CD4-positive, alpha-beta T cell (primary cell): ENCODE measurements around the gene KLK1. TPM values are rescaled to one million over a fixed set of nuclear protein-coding genes. Genes with fewer than 3 reads are reported as not detected.

Experiments used
- ATAC-seq: fragments of 200-7000 bp; cut with Tn5 transposase; one replicate; pipeline ENCODE4 v1.10.0; 2022; ENCODE audit warnings: mild to moderate bottlenecking; ENCODE audit not compliant: poor library complexity
- CTCF ChIA-PET: fragments of 350-600 bp; sonication (Branson Sonifier 250); formaldehyde crosslinking; loops from one replicate; lab custom pipeline; 2021; ENCODE audit warnings: antibody characterized with exemption, inconsistent platforms; lab: Charles Lee
- POLR2A ChIA-PET: fragments of 350-600 bp; sonication (Branson Sonifier 250); formaldehyde crosslinking; loops from one replicate; lab custom pipeline; 2021; ENCODE audit warnings: antibody characterized with exemption, inconsistent platforms; lab: Charles Lee
- DNase-seq, 14 experiments: peaks; one replicate each; pipeline ENCODE4 v3.0.0-alpha.2; 2013 to 2020; ENCODE audit warnings: mixed read lengths in 2 of 14
- H3K27ac ChIP-seq, 2 donors: one replicate each; pipeline versions ENCODE4 v1.5.1 to v1.7.0; 2013; ENCODE audit warnings: low read length in 2 of 2, low read depth in 1 of 2, mild to moderate bottlenecking in 1 of 2
- H3K27me3 ChIP-seq, 2 experiments: 1 replicate in 1 of 2; 2 replicates in 1 of 2; pipeline versions ENCODE4 v1.6.1 to v1.7.0; 2013; ENCODE audit warnings: low read length in 2 of 2, control low read depth in 1 of 2, mild to moderate bottlenecking in 1 of 2, moderate library complexity in 1 of 2; ENCODE audit not compliant: insufficient read depth in 2 of 2, control insufficient read depth in 1 of 2
- H3K36me3 ChIP-seq: one replicate; pipeline ENCODE4 v1.6.1; 2013; ENCODE audit warnings: low read length, control low read depth; ENCODE audit not compliant: insufficient read depth
- H3K4me1 ChIP-seq: one replicate; pipeline ENCODE4 v1.6.1; 2013; ENCODE audit warnings: low read length, control low read depth; ENCODE audit not compliant: insufficient read depth
- H3K4me3 ChIP-seq: one replicate; pipeline ENCODE4 v1.5.1; 2013; ENCODE audit warnings: mild to moderate bottlenecking, low read length, moderate library complexity
- H3K9me3 ChIP-seq, 2 experiments: 1 replicate in 1 of 2; 2 replicates in 1 of 2; pipeline versions ENCODE4 v1.6.1 to v1.7.0; 2013; ENCODE audit warnings: low read length in 2 of 2, mild to moderate bottlenecking in 2 of 2, control low read depth in 1 of 2, moderate library complexity in 1 of 2; ENCODE audit not compliant: control insufficient read depth in 1 of 2, insufficient read depth in 1 of 2
- H3K27ac Mint-ChIP-seq: one replicate; pipeline ENCODE4 v1.8.0; 2020; ENCODE audit warnings: mixed read lengths
- H3K27me3 Mint-ChIP-seq: one replicate; pipeline ENCODE4 v1.8.0; 2021; ENCODE audit warnings: mixed read lengths
- H3K36me3 Mint-ChIP-seq: one replicate; pipeline ENCODE4 v1.8.0; 2021; ENCODE audit warnings: low read depth, mixed read lengths
- H3K4me1 Mint-ChIP-seq: one replicate; pipeline ENCODE4 v1.8.0; 2021; ENCODE audit warnings: low read depth, mixed read lengths
- H3K4me3 Mint-ChIP-seq: one replicate; pipeline ENCODE4 v1.8.0; 2020; ENCODE audit warnings: mild to moderate bottlenecking, mixed read lengths
- H3K9me3 Mint-ChIP-seq: one replicate; pipeline ENCODE4 v1.8.0; 2020; ENCODE audit warnings: mixed read lengths
- intact Hi-C, 2 experiments: fragments of 100-400 bp; cut with DNase I in 1 of 2; cut with micrococcal nuclease in 1 of 2; formaldehyde crosslinking; loops; one replicate each; pipeline versions ENCODE4 v1.15.1 to v1.9.0; 2023 to 2025; cut with DNase I, micrococcal nuclease
- total RNA-seq, 174 experiments: library from RNA in 2 of 174; stranded (reverse) in 2 of 174; gene quantifications; one replicate each; pipeline ENCODE4 v1.2.3 and lab custom pipeline; 2021 to 2026
- TF ChIP-seq, protein P1 (sequence below): fragments of 200-600 bp; IDR thresholded peaks from one replicate; pipeline ENCODE4 v1.8.0; 2022; ENCODE audit warnings: antibody characterized with exemption, mild to moderate bottlenecking

The KLK1 gene
- total RNA-seq, 2 experiments from 2014 or later: not detected

DNA sequence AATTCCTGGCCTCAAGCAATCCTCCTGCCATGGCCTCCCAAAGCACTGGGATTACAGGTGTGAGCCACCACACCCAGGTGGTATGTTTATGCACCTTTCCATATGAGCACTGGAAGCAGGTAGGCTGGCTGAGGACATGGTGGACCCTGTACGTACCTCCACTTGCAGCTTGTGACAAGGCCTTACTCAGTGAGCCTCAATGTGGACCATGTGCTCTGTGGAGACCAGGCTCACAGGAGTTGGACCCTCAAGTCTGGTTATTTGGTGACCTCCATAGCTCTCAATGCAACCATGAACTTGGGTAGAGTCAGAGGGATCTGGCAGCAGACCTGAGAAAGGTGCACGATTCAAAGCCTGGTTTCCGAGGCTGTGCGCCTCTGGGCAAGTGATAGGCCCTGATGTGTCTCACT lies 27.9 kb downstream of the KLK1 start:
- no peak overlapping the region for H3K4me3 Mint-ChIP-seq
- TF ChIP-seq, protein P1, sequence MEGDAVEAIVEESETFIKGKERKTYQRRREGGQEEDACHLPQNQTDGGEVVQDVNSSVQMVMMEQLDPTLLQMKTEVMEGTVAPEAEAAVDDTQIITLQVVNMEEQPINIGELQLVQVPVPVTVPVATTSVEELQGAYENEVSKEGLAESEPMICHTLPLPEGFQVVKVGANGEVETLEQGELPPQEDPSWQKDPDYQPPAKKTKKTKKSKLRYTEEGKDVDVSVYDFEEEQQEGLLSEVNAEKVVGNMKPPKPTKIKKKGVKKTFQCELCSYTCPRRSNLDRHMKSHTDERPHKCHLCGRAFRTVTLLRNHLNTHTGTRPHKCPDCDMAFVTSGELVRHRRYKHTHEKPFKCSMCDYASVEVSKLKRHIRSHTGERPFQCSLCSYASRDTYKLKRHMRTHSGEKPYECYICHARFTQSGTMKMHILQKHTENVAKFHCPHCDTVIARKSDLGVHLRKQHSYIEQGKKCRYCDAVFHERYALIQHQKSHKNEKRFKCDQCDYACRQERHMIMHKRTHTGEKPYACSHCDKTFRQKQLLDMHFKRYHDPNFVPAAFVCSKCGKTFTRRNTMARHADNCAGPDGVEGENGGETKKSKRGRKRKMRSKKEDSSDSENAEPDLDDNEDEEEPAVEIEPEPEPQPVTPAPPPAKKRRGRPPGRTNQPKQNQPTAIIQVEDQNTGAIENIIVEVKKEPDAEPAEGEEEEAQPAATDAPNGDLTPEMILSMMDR: no peak
- H3K4me1 ChIP-seq: peaks cover 15% of the 10 kb centered on the region
- H3K4me3 ChIP-seq: no peak overlapping the region
- intact Hi-C loops: no loop called here
- CTCF ChIA-PET: interaction anchor here (1.4 kb wide), 1 partner anchor 126 kb away, joined by 3 read pairs; no protein-coding TSS in a partner anchor
- H3K27ac ChIP-seq: no peak overlapping the region
- peak overlapping the region; percentile 33 for H3K27ac Mint-ChIP-seq
- H3K27me3 Mint-ChIP-seq: no peaks in the 10 kb centered on the region
- ATAC-seq: no peak
- peaks cover 5% of the 10 kb centered on the region for H3K4me1 Mint-ChIP-seq
- H3K9me3 Mint-ChIP-seq: no peaks in the 10 kb centered on the region
- no peaks in the 10 kb centered on the region for H3K9me3 ChIP-seq
- peaks cover 23% of the 10 kb centered on the region for H3K36me3 ChIP-seq
- peaks cover 25% of the 10 kb centered on the region for H3K36me3 Mint-ChIP-seq
- DNase-seq: no peak
- POLR2A ChIA-PET: no interaction called here
- H3K27me3 ChIP-seq: no peaks in the 10 kb centered on the region

- Mint-ChIP-seq H3K27ac (peak overlapping the region; percentile 33), H3K4me3 (no peak overlapping the region), H3K27me3 (no peaks in the 10 kb centered on the region), H3K4me1 (peaks cover 5% of the 10 kb centered on the region), H3K9me3 (no peaks in the 10 kb centered on the region), H3K36me3 (peaks cover 21% of the 10 kb centered on the region)
- Histone ChIP-seq H3K9me3 (no peaks in the 10 kb centered on the region), H3K4me3 (no peak overlapping the region), H3K4me1 (peaks cover 15% of the 10 kb centered on the region), H3K27ac (no peak overlapping the region), H3K36me3 (peaks cover 23% of the 10 kb centered on the region), H3K27me3 (no peaks in the 10 kb centered on the region)
- ATAC-seq (no peak), DNase-seq (no peak)
- intact Hi-C loops: no loop called here
- TF ChIP-seq, protein P1: no peak
- ChIA-PET POLR2A (no interaction called here), CTCF (interaction anchor here (1.3 to 1.4 kb wide), 2 partner anchors 11 to 127 kb away, joined by 3 to 4 read pairs; no protein-coding TSS in a partner anchor)
Observed at GRCh38 chr19:50794876-50795663, 28.5 kb downstream of the KLK1 start.

- no peak for ATAC-seq
- intact Hi-C loops: no loop called here
- Mint-ChIP-seq H3K4me1 (peaks cover 5% of the 10 kb centered on the region), H3K9me3 (no peaks in the 10 kb centered on the region), H3K27ac (no peak overlapping the region), H3K27me3 (no peaks in the 10 kb centered on the region), H3K4me3 (no peak overlapping the region), H3K36me3 (peaks cover 16% of the 10 kb centered on the region)
- no peak overlapping the region for H3K27ac ChIP-seq
- H3K4me1 ChIP-seq: peaks cover 15% of the 10 kb centered on the region
- H3K36me3 ChIP-seq: peaks cover 20% of the 10 kb centered on the region
- POLR2A ChIA-PET: no interaction called here
- DNase-seq: peak in 2 of 14 experiments; percentile 32 to 52
- TF ChIP-seq, protein P1: no peak
- H3K9me3 ChIP-seq: no peaks in the 10 kb centered on the region
- CTCF ChIA-PET: interaction anchor here (1.3 kb wide), 1 partner anchor 11 kb away, joined by 4 read pairs; no protein-coding TSS in a partner anchor
- no peak overlapping the region for H3K4me3 ChIP-seq
- H3K27me3 ChIP-seq: no peaks in the 10 kb centered on the region
Observed at GRCh38 chr19:50794074-50794875, 29.3 kb downstream of the KLK1 start.
